Ascending aorta (tissue), 2 donors: ENCODE results near the gene KIAA1671. TPM values are rescaled to one million over a fixed set of nuclear protein-coding genes. Genes with fewer than 3 reads are reported as not detected.

Experiments used
- DNase-seq, 2 donors: peaks; one replicate each; pipeline ENCODE4 v3.0.0-alpha.2; 2019; ENCODE audit warnings: low spot score in 2 of 2
- H3K27ac ChIP-seq, 2 donors: fragments of 200-600 bp; sonication (generic); one replicate each; pipeline ENCODE4 v1.5.1; 2016 to 2017; ENCODE audit warnings: mild to moderate bottlenecking in 1 of 2
- H3K27me3 ChIP-seq: fragments of 200-600 bp; sonication (generic); one replicate; pipeline ENCODE4 v1.5.1; 2017
- H3K36me3 ChIP-seq, 2 donors: fragments of 200-600 bp; sonication (generic); one replicate each; pipeline ENCODE4 v1.5.1; 2016
- H3K4me1 ChIP-seq, 2 donors: fragments of 200-600 bp; sonication (generic); one replicate each; pipeline ENCODE4 v1.5.1; 2016 to 2017; ENCODE audit warnings: mild to moderate bottlenecking in 1 of 2
- H3K4me3 ChIP-seq, 2 donors: fragments of 200-600 bp; sonication (generic); one replicate each; pipeline ENCODE4 v1.5.1; 2016 to 2017; ENCODE audit warnings: mild to moderate bottlenecking in 1 of 2
- H3K9me3 ChIP-seq, 2 donors: fragments of 200-600 bp; sonication (generic); one replicate each; pipeline ENCODE4 v1.5.1; 2016
- CTCF ChIP-seq, 3 experiments: fragments of 200-600 bp in 2 of 3; fragments of 450-650 bp in 1 of 3; sonication (generic) in 2 of 3; IDR thresholded peaks; one replicate each; pipeline ENCODE4 v1.5.1; 2016 to 2019; ENCODE audit warnings: antibody characterized with exemption in 3 of 3, mild to moderate bottlenecking in 1 of 3, moderate library complexity in 1 of 3
- intact Hi-C: fragments of 100-400 bp; cut with DNase I; formaldehyde crosslinking; loops from one replicate; pipeline ENCODE4 v1.15.1; 2023
- total RNA-seq: library from RNA; depleted of rRNA; stranded (reverse); fragments of >200 nt; gene quantifications from one replicate; pipeline ENCODE4 v1.1.0, GENCODE V29; 2016

Gene KIAA1671
- total RNA-seq, 1 donor from 2014 or later, result 79.0 TPM

GRCh38 chr22:24976442-24977218 is 24.1 kb downstream of the KIAA1671 start:
- Histone ChIP-seq H3K9me3 (no peaks in the 10 kb centered on the region), H3K4me3 (no peak overlapping the region), H3K4me1 (peaks cover 0 to 14% of the 10 kb centered on the region in 2 donors), H3K36me3 (no peaks in the 10 kb centered on the region), H3K27me3 (no peaks in the 10 kb centered on the region), H3K27ac (peak overlapping the region; percentile 62 to 63)
- no peak for DNase-seq
- intact Hi-C loops, result no loop called here
- no peak for TF ChIP-seq CTCF (IDR thresholded peaks at IDR 0.05)

GRCh38 chr22:24977370-24978221 is 25.1 kb downstream of the KIAA1671 start:
- intact Hi-C loops, result no loop called here
- H3K4me3 ChIP-seq, result no peak overlapping the region
- DNase-seq, result peak in 1 of 2 donors; percentile 73
- H3K4me1 ChIP-seq, result peaks cover 0 to 14% of the 10 kb centered on the region in 2 donors
- H3K27ac ChIP-seq, result peak overlapping the region; percentile 62 to 63
- H3K36me3 ChIP-seq, result no peaks in the 10 kb centered on the region
- no peaks in the 10 kb centered on the region for H3K27me3 ChIP-seq
- TF ChIP-seq CTCF (IDR thresholded peaks at IDR 0.05), result no peak
- no peaks in the 10 kb centered on the region for H3K9me3 ChIP-seq

- H3K4me1 ChIP-seq, result peaks cover 0 to 14% of the 10 kb centered on the region in 2 donors
- no peaks in the 10 kb centered on the region for H3K9me3 ChIP-seq
- intact Hi-C loops, result no loop called here
- no peaks in the 10 kb centered on the region for H3K27me3 ChIP-seq
- H3K36me3 ChIP-seq, result no peaks in the 10 kb centered on the region
- TF ChIP-seq CTCF (IDR thresholded peaks at IDR 0.05), result no peak
- H3K4me3 ChIP-seq, result no peak overlapping the region
- no peak for DNase-seq
- H3K27ac ChIP-seq, result peak overlapping the region; percentile 62 to 63
These were observed 25.8 kb downstream of the KIAA1671 start for GRCh38 chr22:24978308-24978707.

- TF ChIP-seq CTCF (IDR thresholded peaks at IDR 0.05), result no peak
- DNase-seq, result no peak
- H3K27ac ChIP-seq, result no peak overlapping the region
- peaks cover 0 to 11% of the 10 kb centered on the region in 2 donors for H3K4me1 ChIP-seq
- H3K4me3 ChIP-seq, result no peak overlapping the region
- no peaks in the 10 kb centered on the region for H3K9me3 ChIP-seq
- intact Hi-C loops, result no loop called here
- no peaks in the 10 kb centered on the region for H3K27me3 ChIP-seq
- no peaks in the 10 kb centered on the region for H3K36me3 ChIP-seq
These were observed 28.6 kb downstream of the KIAA1671 start for GRCh38 chr22:24981066-24981465.

GRCh38 chr22:24981656-24982055 is 29.1 kb downstream of the KIAA1671 start:
- no peak for TF ChIP-seq CTCF (IDR thresholded peaks at IDR 0.05)
- intact Hi-C loops, result no loop called here
- no peak overlapping the region for H3K4me3 ChIP-seq
- no peaks in the 10 kb centered on the region for H3K9me3 ChIP-seq
- peaks cover 0 to 7% of the 10 kb centered on the region in 2 donors for H3K4me1 ChIP-seq
- no peaks in the 10 kb centered on the region for H3K27me3 ChIP-seq
- no peak overlapping the region for H3K27ac ChIP-seq
- no peak for DNase-seq
- no peaks in the 10 kb centered on the region for H3K36me3 ChIP-seq
